ENCODE data around the gene DNAH7.

The DNAH7 gene

GRCh38 chr2:196077821-196078220, 9.2 kb upstream of the DNAH7 start:
- DNase-seq (ENCODE audit: low read depth in 2 of 2): no peak

- DNase-seq (ENCODE audit: low read depth in 2 of 2): no peak
Measured at GRCh38 chr2:196076778-196077568, 8.3 kb upstream of the DNAH7 start.

- DNase-seq (ENCODE audit: low read depth in 2 of 2): no peak
Measured at GRCh38 chr2:196075196-196075595, 6.6 kb upstream of the DNAH7 start.

- DNase-seq (ENCODE audit: low read depth in 2 of 2): no peak
Measured at GRCh38 chr2:196074631-196075030, 6.0 kb upstream of the DNAH7 start.

- DNase-seq (ENCODE audit: low read depth in 2 of 2): no peak
Measured at GRCh38 chr2:196073521-196073920, 4.9 kb upstream of the DNAH7 start.

- no peak for DNase-seq (ENCODE audit: low read depth in 2 of 2)
Measured at GRCh38 chr2:196067088-196067382, 1.6 kb downstream of the DNAH7 start.

GRCh38 chr2:196066291-196067087, 2.1 kb downstream of the DNAH7 start:
- DNase-seq (ENCODE audit: low read depth in 2 of 2): no peak

GRCh38 chr2:196063773-196064172, 4.9 kb downstream of the DNAH7 start:
- no peak for DNase-seq (ENCODE audit: low read depth in 2 of 2)

- DNase-seq (ENCODE audit: low read depth in 2 of 2): no peak
Measured at GRCh38 chr2:196059491-196059960, 9.1 kb downstream of the DNAH7 start.

GRCh38 chr2:196054631-196055030, 14.0 kb downstream of the DNAH7 start:
- no peak for DNase-seq (ENCODE audit: low read depth in 2 of 2)

- no peak for DNase-seq (ENCODE audit: low read depth in 2 of 2)
Measured at GRCh38 chr2:196046123-196046917, 22.3 kb downstream of the DNAH7 start.

GRCh38 chr2:196041786-196042185, 26.9 kb downstream of the DNAH7 start:
- no peak for DNase-seq (ENCODE audit: low read depth in 2 of 2)

GRCh38 chr2:196040218-196040617, 28.4 kb downstream of the DNAH7 start:
- no peak for DNase-seq (ENCODE audit: low read depth in 2 of 2)

GRCh38 chr2:196036442-196036841, 32.2 kb downstream of the DNAH7 start:
- no peak for DNase-seq (ENCODE audit: low read depth in 2 of 2)

- DNase-seq (ENCODE audit: low read depth in 2 of 2): no peak
Measured at GRCh38 chr2:196018037-196018436, 50.6 kb downstream of the DNAH7 start.

GRCh38 chr2:196012314-196012713, 56.3 kb downstream of the DNAH7 start:
- no peak for DNase-seq (ENCODE audit: low read depth in 2 of 2)

GRCh38 chr2:196000551-196000950, 68.1 kb downstream of the DNAH7 start:
- no peak for DNase-seq (ENCODE audit: low read depth in 2 of 2)

GRCh38 chr2:195998070-195998469, 70.6 kb downstream of the DNAH7 start:
- DNase-seq (ENCODE audit: low read depth in 2 of 2): no peak

GRCh38 chr2:195995499-195995898, 73.1 kb downstream of the DNAH7 start:
- DNase-seq (ENCODE audit: low read depth in 2 of 2): no peak

GRCh38 chr2:195993623-195994022, 75.0 kb downstream of the DNAH7 start:
- DNase-seq (ENCODE audit: low read depth in 2 of 2): no peak

GRCh38 chr2:195985741-195986140, 82.9 kb downstream of the DNAH7 start:
- no peak for DNase-seq (ENCODE audit: low read depth in 2 of 2)

All from activated CD8-positive, alpha-beta memory T cell treated with anti-CD3 and anti-CD28 coated beads for 4 hours (primary cell).